MCF 10A (cell line): Measurements from ENCODE around the gene ANLN. TPM values are rescaled to one million over a fixed set of nuclear protein-coding genes. Genes with fewer than 3 reads are reported as not detected.

ENCODE experiments used
- BruUV-seq: library from RNA; stranded (reverse); fragments of 400-500 nt; replicated peaks from 2 replicates; lab custom pipeline; 2021; lab: Mats Ljungman, UMichigan
- CTCF ChIA-PET: fragments of 300-600 bp; sonication (Branson Sonifier 250); formaldehyde crosslinking; extraction: SDS; loops from one replicate; lab custom pipeline; 2021; ENCODE audit warnings: antibody characterized with exemption, inconsistent platforms; lab: Yijun Ruan, JAX
- POLR2A ChIA-PET: fragments of 300-600, 350-650 bp; sonication (Branson Sonifier 250); formaldehyde crosslinking; extraction: SDS; loops from one replicate; lab custom pipeline; 2020; ENCODE audit warnings: antibody characterized with exemption, inconsistent platforms; lab: Yijun Ruan, JAX
- DNase-seq: peaks from one replicate; pipeline ENCODE4 v3.0.0-alpha.2; 2018; ENCODE audit not compliant: unreplicated experiment
- H3K27ac Mint-ChIP-seq: one replicate; pipeline ENCODE4 v1.8.0; 2022; ENCODE audit warnings: mild to moderate bottlenecking, low read depth, mixed read lengths; ENCODE audit not compliant: unreplicated experiment
- H3K27me3 Mint-ChIP-seq: one replicate; pipeline ENCODE4 v1.8.0; 2022; ENCODE audit warnings: mixed read lengths; ENCODE audit not compliant: insufficient read depth, unreplicated experiment
- H3K36me3 Mint-ChIP-seq: one replicate; pipeline ENCODE4 v1.8.0; 2022; ENCODE audit warnings: mild to moderate bottlenecking, moderate library complexity, mixed read lengths; ENCODE audit not compliant: insufficient read depth, unreplicated experiment
- H3K4me1 Mint-ChIP-seq: one replicate; pipeline ENCODE4 v1.8.0; 2022; ENCODE audit warnings: mixed read lengths; ENCODE audit not compliant: insufficient read depth, unreplicated experiment
- H3K4me3 Mint-ChIP-seq: one replicate; pipeline ENCODE4 v1.8.0; 2022; ENCODE audit warnings: mild to moderate bottlenecking, moderate library complexity, mixed read lengths; ENCODE audit not compliant: unreplicated experiment
- H3K9me3 Mint-ChIP-seq: one replicate; pipeline ENCODE4 v1.8.0; 2022; ENCODE audit warnings: mixed read lengths; ENCODE audit not compliant: unreplicated experiment
- intact Hi-C: fragments of 100-400 bp; cut with micrococcal nuclease; formaldehyde crosslinking; loops from 2 replicates; pipeline ENCODE4 v1.14.1; 2022
- total RNA-seq: library from RNA; stranded (reverse); gene quantifications from 2 replicates; pipeline ENCODE4 v1.2.3, GENCODE V29; 2022
- TF ChIP-seq, protein P1 (sequence below): fragments of 200-600 bp; IDR thresholded peaks from one replicate; pipeline ENCODE4 v1.8.0; 2022; ENCODE audit warnings: antibody characterized with exemption, mild to moderate bottlenecking; ENCODE audit not compliant: unreplicated experiment

ANLN gene
- total RNA-seq, 1 experiment from 2014 or later: 104 TPM

- H3K27ac Mint-ChIP-seq: peak overlapping the region; percentile 87
- H3K27me3 Mint-ChIP-seq: no peaks in the 10 kb centered on the region
- peak; percentile 23 for DNase-seq
- ChIA-PET CTCF (interaction anchor here (0.7 to 1.9 kb wide), 3 partner anchors 29 to 266 kb away, joined by 3 to 4 read pairs (median 4); a partner anchor contains a TSS), POLR2A (interaction anchor here (0.9 kb wide), 1 partner anchor 277 kb away, joined by 3 read pairs; no protein-coding TSS in a partner anchor)
- H3K4me3 Mint-ChIP-seq: no peak overlapping the region
- TF ChIP-seq, protein P1, sequence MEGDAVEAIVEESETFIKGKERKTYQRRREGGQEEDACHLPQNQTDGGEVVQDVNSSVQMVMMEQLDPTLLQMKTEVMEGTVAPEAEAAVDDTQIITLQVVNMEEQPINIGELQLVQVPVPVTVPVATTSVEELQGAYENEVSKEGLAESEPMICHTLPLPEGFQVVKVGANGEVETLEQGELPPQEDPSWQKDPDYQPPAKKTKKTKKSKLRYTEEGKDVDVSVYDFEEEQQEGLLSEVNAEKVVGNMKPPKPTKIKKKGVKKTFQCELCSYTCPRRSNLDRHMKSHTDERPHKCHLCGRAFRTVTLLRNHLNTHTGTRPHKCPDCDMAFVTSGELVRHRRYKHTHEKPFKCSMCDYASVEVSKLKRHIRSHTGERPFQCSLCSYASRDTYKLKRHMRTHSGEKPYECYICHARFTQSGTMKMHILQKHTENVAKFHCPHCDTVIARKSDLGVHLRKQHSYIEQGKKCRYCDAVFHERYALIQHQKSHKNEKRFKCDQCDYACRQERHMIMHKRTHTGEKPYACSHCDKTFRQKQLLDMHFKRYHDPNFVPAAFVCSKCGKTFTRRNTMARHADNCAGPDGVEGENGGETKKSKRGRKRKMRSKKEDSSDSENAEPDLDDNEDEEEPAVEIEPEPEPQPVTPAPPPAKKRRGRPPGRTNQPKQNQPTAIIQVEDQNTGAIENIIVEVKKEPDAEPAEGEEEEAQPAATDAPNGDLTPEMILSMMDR: no peak
- no TSS peak for BruUV-seq
- no peaks in the 10 kb centered on the region for H3K9me3 Mint-ChIP-seq
- peaks cover 16% of the 10 kb centered on the region for H3K36me3 Mint-ChIP-seq
- intact Hi-C loops: no loop called here
- peaks cover 61% of the 10 kb centered on the region for H3K4me1 Mint-ChIP-seq
These were observed 6.5 kb downstream of the ANLN start for GRCh38 chr7:36396150-36396549.

DNA sequence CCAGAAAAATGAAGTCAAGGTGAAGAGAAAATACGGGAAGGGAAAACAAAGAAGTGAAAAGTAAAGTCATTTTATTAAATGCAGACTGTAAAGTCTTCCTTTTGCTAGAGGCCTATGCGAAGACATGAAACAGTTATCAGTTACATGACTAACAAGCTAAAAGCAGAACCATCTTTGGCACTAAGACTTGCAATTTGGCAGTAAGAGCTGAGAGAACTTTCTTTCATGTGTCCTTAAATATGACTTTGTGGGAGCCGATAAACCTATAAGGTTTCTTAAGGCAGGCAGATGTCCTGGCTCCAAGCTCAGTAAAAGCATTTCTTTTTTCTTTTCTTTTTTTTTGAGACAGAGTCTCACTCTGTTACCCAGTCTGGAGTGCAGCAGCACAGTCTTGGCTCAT is 10.4 kb downstream of the ANLN start:
- Mint-ChIP-seq H3K27ac (peak overlapping the region; percentile 67), H3K4me3 (no peak overlapping the region), H3K9me3 (no peaks in the 10 kb centered on the region), H3K27me3 (no peaks in the 10 kb centered on the region), H3K36me3 (peaks cover 16% of the 10 kb centered on the region), H3K4me1 (peaks cover 59% of the 10 kb centered on the region)
- DNase-seq: no peak
- intact Hi-C loops: no loop called here
- no TSS peak for BruUV-seq
- TF ChIP-seq, protein P1: no peak
- ChIA-PET POLR2A (interaction anchor here (0.6 to 5.2 kb wide), 4 partner anchors 9 to 597 kb away, joined by 3 to 49 read pairs (median 5); partner anchors contain the start of gene ANLN), CTCF (interaction anchor here (0.6 to 3.9 kb wide), 10 partner anchors 9 to 493 kb away, joined by 3 to 12 read pairs (median 4); no protein-coding TSS in a partner anchor)

DNA sequence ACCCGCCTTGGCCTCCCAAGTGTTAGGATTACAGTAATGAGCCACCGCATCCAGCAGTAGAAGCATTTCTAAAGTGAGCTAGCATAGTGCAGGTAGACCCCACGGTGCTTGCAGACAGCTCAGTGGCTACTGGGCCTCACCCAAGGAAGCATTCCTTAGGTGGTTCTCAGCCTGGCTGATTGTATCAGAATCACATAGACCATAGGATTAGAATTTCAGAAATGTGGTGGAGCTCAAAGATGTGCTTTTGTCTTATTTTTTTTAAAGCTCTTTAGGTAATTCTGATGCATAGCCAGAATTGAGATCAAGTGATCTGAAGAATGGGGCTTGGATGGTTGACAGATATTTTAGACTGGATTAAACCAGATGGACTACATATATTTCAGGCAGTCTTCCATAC is 10.9 kb downstream of the ANLN start:
- POLR2A ChIA-PET: interaction anchor here (0.6 to 5.2 kb wide), 4 partner anchors 9 to 598 kb away, joined by 3 to 49 read pairs (median 5); partner anchors contain the start of gene ANLN

GRCh38 chr7:36403452-36403851 is 13.8 kb downstream of the ANLN start:
- Mint-ChIP-seq H3K27me3 (no peaks in the 10 kb centered on the region), H3K4me1 (peaks cover 47% of the 10 kb centered on the region), H3K9me3 (no peaks in the 10 kb centered on the region), H3K27ac (no peak overlapping the region), H3K4me3 (no peak overlapping the region), H3K36me3 (peaks cover 13% of the 10 kb centered on the region)
- intact Hi-C loops: no loop called here
- BruUV-seq: no TSS peak
- POLR2A ChIA-PET: interaction anchor here (0.5 to 5.2 kb wide), 2 partner anchors 12 to 882 kb away, joined by 3 to 49 read pairs; partner anchors contain the start of gene ANLN
- no peak for DNase-seq
- CTCF ChIA-PET: interaction anchor here (0.8 to 3.9 kb wide), 2 partner anchors 12 to 38 kb away, joined by 3 to 12 read pairs; no protein-coding TSS in a partner anchor
- TF ChIP-seq, protein P1: no peak

More for the DNA sequence above, 10.9 kb downstream of the ANLN start:
- TF ChIP-seq, protein P1: no peak
- Mint-ChIP-seq H3K36me3 (peaks cover 16% of the 10 kb centered on the region), H3K4me3 (no peak overlapping the region), H3K9me3 (no peaks in the 10 kb centered on the region), H3K27ac (peak overlapping the region; percentile 74), H3K27me3 (no peaks in the 10 kb centered on the region), H3K4me1 (peaks cover 59% of the 10 kb centered on the region)
- CTCF ChIA-PET: interaction anchor here (0.7 to 3.9 kb wide), 7 partner anchors 9 to 494 kb away, joined by 3 to 12 read pairs (median 5); no protein-coding TSS in a partner anchor
- DNase-seq: no peak
- intact Hi-C loops: no loop called here
- BruUV-seq: no TSS peak
